NCI-H146 treated with DMSO at 0.1 percent for 48 hours (cell line): ENCODE results near the gene PARP16.

Source experiments
- DNase-seq: peaks from one replicate; lab custom pipeline; 2025; ENCODE audit not compliant: unreplicated experiment; lab: John Stamatoyannopoulos, UW

The PARP16 gene

GRCh38 chr15:65286704-65287519 is at the start of gene PARP16:
TSS of gene PARP16 (minus strand) at chr15:65286883. CDS start at chr15:65286426, 457 bp downstream.
- DNase-seq, result peak; percentile 71

GRCh38 chr15:65335278-65336055 is 48.8 kb upstream of the PARP16 start:
- DNase-seq, result no peak

- DNase-seq, result no peak
These were observed 48.0 kb upstream of the PARP16 start for GRCh38 chr15:65334586-65335231.

GRCh38 chr15:65333856-65334255 is 47.2 kb upstream of the PARP16 start:
- DNase-seq, result no peak

- DNase-seq, result no peak
These were observed 46.6 kb upstream of the PARP16 start for GRCh38 chr15:65333148-65333820.

- no peak for DNase-seq
These were observed 45.9 kb upstream of the PARP16 start for GRCh38 chr15:65332391-65333147.

GRCh38 chr15:65331811-65332210 is 45.1 kb upstream of the PARP16 start:
- peak; percentile 2 for DNase-seq

- no peak for DNase-seq
These were observed 44.4 kb upstream of the PARP16 start for GRCh38 chr15:65330934-65331645.

GRCh38 chr15:65329984-65330735 is 43.5 kb upstream of the PARP16 start:
- no peak for DNase-seq

GRCh38 chr15:65329288-65329983 is 42.8 kb upstream of the PARP16 start:
- DNase-seq, result no peak

GRCh38 chr15:65328506-65329287 is 42.0 kb upstream of the PARP16 start:
- no peak for DNase-seq

- no peak for DNase-seq
These were observed 41.1 kb upstream of the PARP16 start for GRCh38 chr15:65327651-65328393.

GRCh38 chr15:65326818-65327217 is 40.1 kb upstream of the PARP16 start:
- DNase-seq, result no peak

- DNase-seq, result no peak
These were observed 39.4 kb upstream of the PARP16 start for GRCh38 chr15:65326117-65326526.

- DNase-seq, result no peak
These were observed 36.4 kb upstream of the PARP16 start for GRCh38 chr15:65323071-65323511.

- DNase-seq, result peak; percentile 52
These were observed 32.2 kb upstream of the PARP16 start for GRCh38 chr15:65318870-65319356.
